ENCODE results near the gene SFR1.

SFR1 gene

DNA sequence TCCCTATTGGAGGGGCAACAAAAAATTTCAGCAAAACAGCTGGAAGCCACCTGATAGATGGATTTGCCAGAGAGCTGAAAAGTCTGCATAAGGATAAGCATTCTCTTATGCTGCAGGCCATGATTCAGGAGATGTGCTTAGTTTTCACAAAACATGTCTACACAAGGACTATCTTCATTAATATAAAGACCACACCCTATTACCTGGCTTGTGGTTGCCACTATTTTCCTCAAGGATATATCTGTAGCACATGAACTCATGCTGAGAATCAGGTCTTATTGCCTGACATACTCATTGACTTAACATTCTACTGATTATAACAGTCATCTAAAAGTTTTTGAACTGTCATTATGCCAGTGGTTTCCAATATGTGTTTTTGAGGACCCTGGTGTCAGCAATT is 29.2 kb upstream of the SFR1 start:
- TF ChIP-seq, protein P1, sequence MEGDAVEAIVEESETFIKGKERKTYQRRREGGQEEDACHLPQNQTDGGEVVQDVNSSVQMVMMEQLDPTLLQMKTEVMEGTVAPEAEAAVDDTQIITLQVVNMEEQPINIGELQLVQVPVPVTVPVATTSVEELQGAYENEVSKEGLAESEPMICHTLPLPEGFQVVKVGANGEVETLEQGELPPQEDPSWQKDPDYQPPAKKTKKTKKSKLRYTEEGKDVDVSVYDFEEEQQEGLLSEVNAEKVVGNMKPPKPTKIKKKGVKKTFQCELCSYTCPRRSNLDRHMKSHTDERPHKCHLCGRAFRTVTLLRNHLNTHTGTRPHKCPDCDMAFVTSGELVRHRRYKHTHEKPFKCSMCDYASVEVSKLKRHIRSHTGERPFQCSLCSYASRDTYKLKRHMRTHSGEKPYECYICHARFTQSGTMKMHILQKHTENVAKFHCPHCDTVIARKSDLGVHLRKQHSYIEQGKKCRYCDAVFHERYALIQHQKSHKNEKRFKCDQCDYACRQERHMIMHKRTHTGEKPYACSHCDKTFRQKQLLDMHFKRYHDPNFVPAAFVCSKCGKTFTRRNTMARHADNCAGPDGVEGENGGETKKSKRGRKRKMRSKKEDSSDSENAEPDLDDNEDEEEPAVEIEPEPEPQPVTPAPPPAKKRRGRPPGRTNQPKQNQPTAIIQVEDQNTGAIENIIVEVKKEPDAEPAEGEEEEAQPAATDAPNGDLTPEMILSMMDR (conservative IDR thresholded peaks at IDR 0.05; ENCODE audit: low read depth, low read length): no peak

GRCh38 chr10:104096692-104097091 is 25.3 kb upstream of the SFR1 start:
- no peak overlapping the region for H3K4me3 ChIP-seq (ENCODE audit: low read depth, low read length)
- TF ChIP-seq, protein P1 (conservative IDR thresholded peaks at IDR 0.05; ENCODE audit: low read depth, low read length): no peak
- no peak for DNase-seq (ENCODE audit: low read depth)

More for the DNA sequence above, 29.2 kb upstream of the SFR1 start:
- no peak for DNase-seq (ENCODE audit: low read depth)
- no peak overlapping the region for H3K4me3 ChIP-seq (ENCODE audit: low read depth, low read length)

GRCh38 chr10:104098358-104098925 is 23.5 kb upstream of the SFR1 start:
- DNase-seq (ENCODE audit: low read depth): peak; percentile 57
- no peak overlapping the region for H3K4me3 ChIP-seq (ENCODE audit: low read depth, low read length)
- TF ChIP-seq, protein P1 (conservative IDR thresholded peaks at IDR 0.05; ENCODE audit: low read depth, low read length): no peak

- DNase-seq (ENCODE audit: low read depth): peak; percentile 63
Measured at GRCh38 chr10:104099269-104099668, 22.7 kb upstream of the SFR1 start.

DNA sequence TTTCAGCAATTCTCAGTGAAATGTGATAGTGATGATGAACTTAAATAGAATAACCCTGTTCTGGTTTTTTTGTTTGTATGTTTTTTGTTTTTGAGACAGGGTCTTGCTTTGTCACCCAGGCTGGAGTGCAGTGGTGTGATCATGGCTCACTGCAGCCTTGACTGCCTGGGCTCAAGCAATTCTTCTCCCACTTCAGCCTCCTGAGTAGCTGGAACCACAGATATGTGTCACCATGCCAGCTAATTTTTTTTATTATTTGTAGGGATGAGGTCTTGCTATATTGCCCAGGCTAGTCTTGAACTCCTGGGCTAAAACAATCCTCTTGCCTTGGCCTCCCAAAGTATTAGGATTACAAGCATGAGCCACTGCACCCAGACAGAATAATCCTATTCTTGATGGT is 22.0 kb upstream of the SFR1 start:
- DNase-seq (ENCODE audit: low read depth): peak; percentile 30
- TF ChIP-seq, protein P1 (conservative IDR thresholded peaks at IDR 0.05; ENCODE audit: low read depth, low read length): no peak
- H3K4me3 ChIP-seq (ENCODE audit: low read depth, low read length): no peak overlapping the region

More at GRCh38 chr10:104099269-104099668, 22.7 kb upstream of the SFR1 start:
- no peak overlapping the region for H3K4me3 ChIP-seq (ENCODE audit: low read depth, low read length)
- TF ChIP-seq, protein P1 (conservative IDR thresholded peaks at IDR 0.05; ENCODE audit: low read depth, low read length): no peak

DNA sequence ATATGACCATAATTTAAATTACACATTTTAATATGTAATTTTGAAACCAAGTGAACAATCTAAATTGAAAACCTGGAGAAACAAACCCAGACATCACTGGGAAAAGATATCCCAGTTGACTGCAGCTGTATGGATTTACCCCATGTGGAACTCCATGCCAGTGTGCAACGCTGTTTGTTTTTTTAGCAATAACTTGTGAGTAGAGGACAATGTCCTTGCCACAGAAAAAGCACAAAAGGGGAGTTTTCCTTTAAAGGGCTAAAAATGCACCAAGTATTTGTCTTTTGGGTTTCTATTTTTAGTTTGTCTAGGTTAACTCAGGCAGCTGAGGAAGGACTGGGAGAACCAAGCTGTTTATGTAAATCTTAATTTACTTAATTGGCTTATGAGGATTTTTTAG is 21.2 kb upstream of the SFR1 start:
- DNase-seq (ENCODE audit: low read depth): no peak
- TF ChIP-seq, protein P1 (conservative IDR thresholded peaks at IDR 0.05; ENCODE audit: low read depth, low read length): no peak
- H3K4me3 ChIP-seq (ENCODE audit: low read depth, low read length): no peak overlapping the region

GRCh38 chr10:104101902-104102301 is 20.1 kb upstream of the SFR1 start:
- TF ChIP-seq, protein P1 (conservative IDR thresholded peaks at IDR 0.05; ENCODE audit: low read depth, low read length): no peak
- no peak for DNase-seq (ENCODE audit: low read depth)
- no peak overlapping the region for H3K4me3 ChIP-seq (ENCODE audit: low read depth, low read length)

Measured in choroid plexus epithelial cell (primary cell).